OCI-LY3 (cell line): ENCODE results near the gene SHD.

ENCODE experiments used
- H2AFZ ChIP-seq: fragments of 200-600, 300-600 bp; shearing (Covaris generic); 2 replicates; pipeline ENCODE4 v1.6.0; 2014; ENCODE audit warnings: antibody characterized with exemption, low read depth, low read length
- H3K27ac ChIP-seq: fragments of 200-600, 300-600 bp; sonication (generic); 2 replicates; pipeline ENCODE4 v1.5.1; 2014; ENCODE audit warnings: mild to moderate bottlenecking, low read length, moderate library complexity, mixed read lengths
- H3K27me3 ChIP-seq: fragments of 200-600, 300-600 bp; sonication (generic); 2 replicates; pipeline ENCODE4 v1.6.1; 2014; ENCODE audit warnings: low read depth, low read length, mixed read lengths
- H3K36me3 ChIP-seq: fragments of 200-600, 300-600 bp; sonication (generic); replicated peaks from 2 replicates; pipeline ENCODE3; 2014; ENCODE audit warnings: low read depth, low read length, mixed read lengths
- H3K4me1 ChIP-seq: fragments of 300-600, 200-600 bp; sonication (generic); 2 replicates; pipeline ENCODE4 v1.6.1; 2014; ENCODE audit warnings: low read length, mixed read lengths
- H3K4me2 ChIP-seq: fragments of 200-600, 300-600 bp; sonication (generic); 2 replicates; pipeline ENCODE4 v1.6.1; 2014; ENCODE audit warnings: low read length, mixed read lengths
- H3K4me3 ChIP-seq: fragments of 300-600, 200-600 bp; sonication (generic); 2 replicates; pipeline ENCODE4 v1.5.1; 2014; ENCODE audit warnings: antibody characterized with exemption, mild to moderate bottlenecking, low read length, moderate library complexity
- H3K79me2 ChIP-seq: fragments of 300-600, 200-600 bp; shearing (Covaris generic); 2 replicates; pipeline ENCODE4 v1.6.1; 2014; ENCODE audit warnings: mild to moderate bottlenecking, low read length, mixed read lengths
- H3K9ac ChIP-seq: fragments of 300-600, 200-600 bp; shearing (Covaris generic); 2 replicates; pipeline ENCODE4 v1.6.0; 2014; ENCODE audit warnings: mild to moderate bottlenecking, low read length, moderate library complexity
- H3K9me3 ChIP-seq: fragments of 200-600, 300-600 bp; shearing (Covaris generic); 2 replicates; pipeline ENCODE4 v1.6.1; 2014; ENCODE audit warnings: low read length, mixed read lengths; ENCODE audit not compliant: insufficient read depth
- H4K20me1 ChIP-seq: fragments of 200-600, 300-600 bp; sonication (generic); 2 replicates; pipeline ENCODE4 v1.6.1; 2016; ENCODE audit warnings: low read length, mixed read lengths; ENCODE audit not compliant: insufficient read depth
- CTCF ChIP-seq: fragments of 200-600, 300-600 bp; sonication (generic); IDR thresholded peaks from 2 replicates; pipeline ENCODE4 v1.5.1; 2014; ENCODE audit warnings: antibody characterized with exemption, low read length, low read depth
- EZH2phosphoT487 ChIP-seq: fragments of 200-600 bp; shearing (Covaris generic); IDR thresholded peaks from 2 replicates; pipeline ENCODE4 v1.6.1; 2018; ENCODE audit warnings: antibody characterized with exemption, mixed run types, low read depth

SHD gene

GRCh38 chr19:4277191-4277696 lies 1.8 kb upstream of the SHD start:
- H3K4me3 ChIP-seq = no peak overlapping the region
- H3K27ac ChIP-seq = no peak overlapping the region
- H3K4me1 ChIP-seq = peaks cover 4% of the 10 kb centered on the region; the same call in 1 of the 2 replicates
- no peaks in the 10 kb centered on the region for H3K79me2 ChIP-seq
- H2AFZ ChIP-seq = no peak overlapping the region
- no peaks in the 10 kb centered on the region for H3K36me3 ChIP-seq
- H3K4me2 ChIP-seq = no peak overlapping the region
- TF ChIP-seq CTCF = no peak
- no peak for TF ChIP-seq EZH2phosphoT487
- no peak overlapping the region for H3K9ac ChIP-seq
- H3K27me3 ChIP-seq = 0 out of 2 replicates have a peak, but pooled peaks cover 2% of the 10 kb centered on the region
- H3K9me3 ChIP-seq = no peaks in the 10 kb centered on the region
- no peaks in the 10 kb centered on the region for H4K20me1 ChIP-seq

DNA sequence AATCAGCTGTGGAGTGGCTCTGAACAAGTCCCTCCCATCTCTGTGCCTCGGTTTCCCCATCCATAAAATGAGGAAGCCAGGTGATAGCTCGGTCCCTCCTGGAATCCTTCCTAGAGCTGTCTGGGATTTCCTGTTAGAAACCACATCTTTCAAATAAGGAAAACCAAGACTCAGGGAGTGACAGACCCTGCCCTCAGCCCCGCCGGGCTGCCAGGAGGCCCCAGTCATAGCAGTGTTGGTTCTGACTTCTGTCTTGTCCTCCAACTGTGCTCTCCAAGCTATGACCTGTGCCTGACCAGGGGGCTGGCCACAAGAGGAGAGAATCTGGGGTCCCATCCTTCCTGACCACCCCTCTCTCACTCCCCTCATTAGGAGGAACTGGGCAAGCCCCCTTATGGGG lies 1.1 kb upstream of the SHD start:
- Histone ChIP-seq H3K79me2 (no peaks in the 10 kb centered on the region), H3K4me2 (no peak overlapping the region), H3K27ac (no peak overlapping the region), H3K4me1 (peaks cover 4% of the 10 kb centered on the region; the same call in 1 of the 2 replicates), H3K9ac (no peak overlapping the region), H3K36me3 (no peaks in the 10 kb centered on the region), H3K9me3 (no peaks in the 10 kb centered on the region), H3K4me3 (no peak overlapping the region), H3K27me3 (0 out of 2 replicates have a peak, but pooled peaks cover 2% of the 10 kb centered on the region), H2AFZ (no peak overlapping the region), H4K20me1 (no peaks in the 10 kb centered on the region)
- TF ChIP-seq CTCF = no peak
- no peak for TF ChIP-seq EZH2phosphoT487

DNA sequence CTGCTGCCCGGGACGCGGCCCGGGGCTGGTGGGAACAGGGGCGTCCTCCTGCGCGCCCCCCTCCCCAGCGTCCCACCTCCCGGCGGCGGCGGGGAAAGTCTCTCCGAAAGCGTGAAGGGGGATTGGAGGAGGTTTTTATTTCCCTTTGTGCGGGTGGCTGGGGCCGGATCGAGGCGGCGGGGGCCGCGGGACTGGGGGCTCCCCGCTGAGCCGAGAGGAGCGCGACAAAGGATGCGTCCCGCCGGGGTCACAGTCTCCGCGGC lies 132 bp downstream of the SHD start:
- H3K27me3 ChIP-seq = 0 out of 2 replicates have a peak, but pooled peaks cover 2% of the 10 kb centered on the region
- no peaks in the 10 kb centered on the region for H4K20me1 ChIP-seq
- H3K4me1 ChIP-seq = peaks cover 4% of the 10 kb centered on the region; the same call in 1 of the 2 replicates
- no peak overlapping the region for H2AFZ ChIP-seq
- no peak overlapping the region for H3K4me2 ChIP-seq
- no peaks in the 10 kb centered on the region for H3K36me3 ChIP-seq
- no peak overlapping the region for H3K4me3 ChIP-seq
- H3K79me2 ChIP-seq = no peaks in the 10 kb centered on the region
- H3K9me3 ChIP-seq = no peaks in the 10 kb centered on the region
- H3K9ac ChIP-seq = no peak overlapping the region
- no peak overlapping the region for H3K27ac ChIP-seq
- TF ChIP-seq EZH2phosphoT487 = no peak
- no peak for TF ChIP-seq CTCF

GRCh38 chr19:4279530-4280422 lies 710 bp downstream of the SHD start:
- Histone ChIP-seq H3K27me3 (peaks cover 6% of the 10 kb centered on the region; the same call in 1 of the 2 replicates), H3K4me3 (no peak overlapping the region)

More at GRCh38 chr19:4279530-4280422, 710 bp downstream of the SHD start:
- Histone ChIP-seq H3K4me2 (no peak overlapping the region), H2AFZ (no peak overlapping the region), H3K4me1 (peaks cover 4% of the 10 kb centered on the region; the same call in 1 of the 2 replicates), H3K9me3 (no peaks in the 10 kb centered on the region), H3K36me3 (no peaks in the 10 kb centered on the region), H3K79me2 (no peaks in the 10 kb centered on the region), H3K27ac (no peak overlapping the region), H4K20me1 (no peaks in the 10 kb centered on the region), H3K9ac (no peak overlapping the region)
- TF ChIP-seq EZH2phosphoT487 (no peak), CTCF (no peak)
